HG03159 (cell line): ENCODE data around the gene HOXD8.

Experiments used
- ATAC-seq: cut with Tn5 transposase; IDR thresholded peaks from one replicate; pipeline ENCODE4 v1.9.1; 2021; ENCODE audit warnings: mild to moderate bottlenecking, moderate library complexity; ENCODE audit not compliant: unreplicated experiment

Gene HOXD8

DNA sequence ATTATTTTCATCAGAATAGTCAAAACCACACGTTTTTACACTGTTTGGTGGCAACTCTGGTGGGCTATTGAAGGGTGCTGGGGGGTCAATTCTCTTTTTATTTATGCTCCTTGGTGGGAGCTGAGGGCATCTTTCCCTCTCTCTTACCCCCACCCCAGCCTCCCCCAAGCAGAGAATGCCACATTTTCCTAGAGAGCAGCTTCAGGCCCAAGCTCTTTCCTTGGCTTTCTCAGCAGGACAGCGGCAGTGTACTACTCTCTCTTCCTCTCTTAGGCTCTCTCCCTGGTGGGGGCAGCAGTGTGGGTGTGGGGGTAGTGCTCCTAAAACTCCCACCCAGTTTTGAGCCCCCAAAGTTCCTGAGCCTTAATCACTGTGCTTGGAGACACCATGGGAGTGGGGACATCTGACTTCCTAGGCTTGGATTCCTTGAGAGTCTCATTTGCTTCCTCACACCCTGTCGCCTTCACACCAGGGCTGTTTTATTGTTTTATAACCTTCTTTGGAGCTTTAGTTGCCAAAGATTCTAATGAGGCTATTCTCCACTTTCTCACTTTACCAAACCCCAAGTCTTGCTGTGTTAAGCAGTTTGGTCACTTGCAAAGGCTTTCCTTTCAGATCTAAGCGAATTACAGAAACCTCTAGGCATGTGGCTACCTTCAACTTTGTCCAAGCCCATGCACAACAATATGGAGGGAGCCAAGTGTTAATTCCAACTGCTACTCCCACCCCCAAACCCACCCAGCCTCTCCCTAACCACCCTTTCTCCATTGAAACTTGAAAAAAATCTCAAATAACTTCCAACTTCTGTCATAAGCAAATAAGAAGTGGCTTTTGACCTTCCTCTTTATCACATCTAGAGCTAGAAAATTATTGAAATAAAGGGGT, 15.8 kb downstream of the HOXD8 start:
- no peak for ATAC-seq

DNA sequence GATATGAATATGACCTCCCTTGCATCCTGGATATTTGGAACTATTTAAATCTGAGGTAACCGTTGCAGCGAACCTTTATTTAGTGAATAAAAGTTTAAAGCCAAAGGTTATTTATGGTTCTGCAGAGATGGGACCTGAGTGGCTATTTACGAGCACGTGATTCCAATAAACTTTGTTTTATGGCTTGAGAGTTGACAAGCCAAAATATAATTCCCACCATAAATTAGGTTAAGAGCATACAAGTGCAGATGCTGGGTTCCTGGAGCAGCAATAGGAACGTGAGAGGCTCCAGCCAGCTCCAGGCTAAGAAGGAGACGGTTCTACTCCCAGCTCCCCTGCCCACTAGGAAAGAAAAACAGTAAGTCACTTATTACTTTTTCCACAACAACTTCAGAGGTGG, 16.6 kb downstream of the HOXD8 start:
- ATAC-seq = no peak

DNA sequence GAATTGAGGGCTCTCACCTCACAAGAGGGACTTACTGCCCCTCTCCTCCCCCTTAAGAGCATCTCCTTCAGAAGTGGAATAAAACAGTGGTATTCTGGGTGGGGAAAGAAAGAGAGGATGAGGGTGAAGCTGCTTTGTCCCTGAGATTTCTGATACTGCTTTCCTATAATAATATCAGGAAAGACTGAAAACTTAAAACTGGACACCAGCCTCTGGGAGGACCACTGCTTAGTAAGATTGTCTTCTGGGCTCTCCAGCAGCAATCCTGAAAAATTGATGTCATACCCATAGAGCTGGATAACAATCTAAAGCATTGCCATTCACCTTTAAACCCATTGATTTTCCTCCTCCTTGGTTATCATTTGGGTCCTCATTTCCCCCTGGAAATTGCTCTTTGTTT, 17.1 kb downstream of the HOXD8 start:
- no peak for ATAC-seq

GRCh38 chr2:176147210-176147799, 17.8 kb downstream of the HOXD8 start:
- ATAC-seq = no peak

DNA sequence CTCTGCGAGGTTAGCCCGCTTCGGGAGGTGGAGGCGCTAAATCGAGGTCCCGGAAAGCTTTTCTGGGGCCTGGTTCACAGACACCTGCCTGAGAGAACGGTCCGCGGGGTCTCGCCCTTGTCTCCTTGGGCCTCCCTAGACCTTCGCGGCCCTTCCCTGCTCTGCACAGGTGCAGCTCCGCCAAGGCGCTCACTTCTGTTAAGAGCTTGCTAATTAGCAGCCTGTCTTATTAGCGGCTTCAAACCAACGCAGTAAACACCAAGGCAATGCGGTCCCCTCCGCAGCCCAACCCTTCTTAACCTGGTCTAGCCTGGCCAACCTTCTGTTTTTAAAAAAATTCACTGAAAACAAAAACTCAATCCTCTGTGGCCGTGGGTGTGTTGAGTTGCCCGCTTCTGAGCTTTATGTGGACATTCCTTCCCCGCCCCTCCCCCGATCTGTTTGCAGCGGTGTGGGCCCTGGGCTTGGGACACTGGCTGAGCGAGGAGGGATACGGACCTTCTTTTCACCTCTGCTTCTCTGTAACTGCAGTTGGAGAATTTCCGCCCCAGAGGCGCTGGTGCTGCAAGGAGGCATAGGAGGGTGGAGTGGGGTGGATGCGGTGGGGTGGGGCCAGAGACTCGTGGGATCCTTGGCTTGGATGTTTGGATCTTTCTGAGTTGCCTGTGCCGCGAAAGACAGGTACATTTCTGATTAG, 18.4 kb downstream of the HOXD8 start:
- no peak for ATAC-seq

DNA sequence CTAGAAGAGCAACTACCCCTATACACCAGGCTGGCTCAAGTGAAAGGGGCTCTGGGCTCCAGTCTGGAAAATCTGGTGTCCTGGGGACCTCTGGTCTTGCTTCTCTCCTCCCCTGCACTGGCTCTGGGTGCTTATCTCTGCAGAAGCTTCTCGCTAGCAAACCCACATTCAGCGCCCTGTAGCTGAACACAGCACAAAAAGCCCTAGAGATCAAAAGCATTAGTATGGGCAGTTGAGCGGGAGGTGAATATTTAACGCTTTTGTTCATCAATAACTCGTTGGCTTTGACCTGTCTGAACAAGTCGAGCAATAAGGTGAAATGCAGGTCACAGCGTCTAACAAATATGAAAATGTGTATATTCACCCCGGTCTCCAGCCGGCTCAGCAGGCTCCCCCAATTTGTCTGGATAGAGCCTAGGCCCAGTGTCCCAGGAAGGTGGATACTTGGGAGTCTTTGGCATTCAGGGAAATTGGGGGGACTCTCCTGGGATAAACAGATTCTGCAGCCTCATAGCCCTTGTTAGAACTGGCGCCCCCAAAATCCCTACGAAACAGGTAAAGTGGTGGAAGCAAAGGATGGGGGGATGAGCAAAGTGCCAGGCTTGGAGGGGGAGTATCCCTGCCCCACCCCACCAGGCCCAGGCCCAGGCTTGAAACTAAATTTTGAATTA, 19.4 kb downstream of the HOXD8 start:
- no peak for ATAC-seq

DNA sequence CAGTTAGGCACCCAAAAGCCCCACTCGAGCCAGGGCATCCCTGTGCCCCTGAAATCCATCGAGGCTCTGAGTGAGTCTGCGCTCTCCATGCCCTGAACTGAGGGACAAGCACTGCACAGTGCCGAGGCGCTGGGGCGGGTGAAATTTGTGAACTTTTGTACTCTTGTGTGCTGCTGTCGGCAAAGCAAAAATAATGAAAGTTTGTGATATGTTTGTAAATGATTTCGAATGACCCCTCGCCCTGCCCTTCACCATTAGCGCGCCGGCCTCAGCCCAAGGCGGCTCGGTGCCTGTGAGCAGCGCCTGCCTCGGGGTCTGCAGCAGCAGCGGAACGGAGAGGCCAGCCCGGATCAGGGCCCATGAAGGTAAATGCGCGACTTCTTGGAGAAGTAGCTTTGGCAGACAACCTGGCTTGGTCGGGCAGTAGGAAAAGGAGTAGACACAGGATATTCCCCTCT, 20.0 kb downstream of the HOXD8 start:
- ATAC-seq = no peak

DNA sequence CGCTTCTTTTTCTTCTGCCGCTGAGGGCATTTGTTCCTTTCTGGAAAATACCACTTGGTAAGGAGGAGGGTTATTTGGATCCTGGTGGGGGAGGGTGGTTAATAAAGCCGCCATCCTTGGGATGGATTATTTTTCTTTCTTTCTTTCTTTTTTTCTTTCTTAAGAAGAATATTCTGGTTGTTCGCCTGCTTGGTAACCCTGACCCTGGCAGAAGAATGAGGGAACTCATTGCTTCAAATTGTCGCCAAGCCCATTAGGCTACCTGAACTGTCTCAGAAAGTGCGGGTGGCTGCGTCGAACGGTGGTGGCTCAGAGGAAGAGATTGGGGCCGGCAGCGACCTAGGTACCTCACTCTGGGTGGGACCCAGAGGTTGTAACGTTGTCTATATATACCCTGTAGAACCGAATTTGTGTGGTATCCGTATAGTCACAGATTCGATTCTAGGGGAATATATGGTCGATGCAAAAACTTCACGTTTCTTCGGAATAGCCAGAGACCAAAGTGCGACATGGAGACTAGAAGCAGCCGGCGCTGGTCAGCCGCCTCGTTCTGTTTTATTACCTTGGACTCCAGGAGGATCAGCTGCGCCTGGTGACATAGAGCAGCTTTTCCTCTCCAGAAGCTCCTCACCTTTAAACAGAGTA, 20.6 kb downstream of the HOXD8 start:
- ATAC-seq = no peak

GRCh38 chr2:176150584-176151441, 21.3 kb downstream of the HOXD8 start:
- ATAC-seq = no peak

DNA sequence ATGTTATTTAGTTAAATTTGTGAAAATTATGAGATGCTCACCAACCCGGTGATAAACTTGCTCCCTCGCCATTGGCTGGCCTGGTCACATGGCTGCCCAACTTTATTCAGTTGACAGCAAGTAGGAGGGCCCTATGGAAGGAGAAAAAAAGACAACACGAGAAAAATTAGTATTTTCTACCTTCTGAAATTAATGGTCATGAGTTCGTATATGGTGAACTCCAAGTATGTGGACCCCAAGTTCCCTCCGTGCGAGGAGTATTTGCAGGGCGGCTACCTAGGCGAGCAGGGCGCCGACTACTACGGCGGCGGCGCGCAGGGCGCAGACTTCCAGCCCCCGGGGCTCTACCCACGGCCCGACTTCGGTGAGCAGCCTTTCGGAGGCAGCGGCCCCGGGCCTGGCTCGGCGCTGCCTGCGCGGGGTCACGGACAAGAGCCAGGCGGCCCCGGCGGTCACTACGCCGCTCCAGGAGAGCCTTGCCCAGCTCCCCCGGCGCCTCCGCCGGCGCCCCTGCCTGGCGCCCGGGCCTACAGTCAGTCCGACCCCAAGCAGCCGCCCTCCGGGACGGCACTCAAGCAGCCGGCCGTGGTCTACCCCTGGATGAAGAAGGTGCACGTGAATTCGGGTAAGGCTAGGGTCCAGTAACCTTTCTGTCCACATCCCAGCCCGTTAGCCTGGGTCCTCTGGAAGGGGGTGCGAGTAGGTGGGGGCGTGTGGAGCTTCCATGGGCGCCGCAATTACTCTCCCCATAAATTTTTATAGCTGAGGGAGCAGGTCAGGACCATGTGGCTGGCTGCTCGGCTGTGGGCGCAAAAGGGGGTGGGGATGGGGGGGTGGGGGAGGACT, 22.2 kb downstream of the HOXD8 start, which contains the start of gene HOXD4:
HOXD4 (plus strand) TSS at position 109 of the 846 bp plus-strand sequence; CDS start at position 193, 84 bp downstream.
- no peak for ATAC-seq

- no peak for ATAC-seq
Observed at GRCh38 chr2:176152350-176153181, 23.1 kb downstream of the HOXD8 start.

DNA sequence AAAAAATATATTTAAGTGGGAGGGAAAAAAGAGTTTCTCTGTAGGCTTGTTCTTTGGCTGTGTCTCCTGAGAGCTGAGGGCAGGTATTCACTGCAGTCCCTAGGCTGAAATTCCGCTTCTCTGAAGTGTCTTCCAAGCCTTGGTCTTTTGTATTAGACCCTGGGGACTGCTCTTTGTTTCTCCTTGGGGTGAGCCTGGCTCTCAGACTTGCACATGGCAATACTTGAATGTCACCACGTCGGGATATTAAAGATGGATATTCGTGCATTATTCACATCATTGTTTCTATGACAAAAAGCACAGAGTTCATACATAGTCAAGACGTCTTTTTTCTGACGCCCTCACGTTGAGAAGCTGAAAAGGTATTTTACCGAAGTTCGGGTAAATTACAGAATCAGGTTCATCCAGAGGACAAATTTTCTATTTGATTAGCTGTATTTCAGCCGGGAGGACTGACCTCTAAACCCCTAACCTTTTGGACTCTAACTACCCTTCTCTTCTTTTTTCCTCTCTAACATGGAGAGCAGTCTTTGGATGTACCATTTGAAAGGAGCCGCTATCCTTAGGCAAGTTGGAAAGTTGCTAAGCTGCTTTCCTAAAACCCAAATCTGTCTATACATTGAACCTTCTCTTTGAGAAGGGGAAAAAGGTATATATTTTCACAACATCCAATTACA, 25.2 kb downstream of the HOXD8 start:
- ATAC-seq = no peak

- ATAC-seq = no peak
Observed at GRCh38 chr2:176155356-176156044, 26.0 kb downstream of the HOXD8 start.

GRCh38 chr2:176156301-176156806, 26.8 kb downstream of the HOXD8 start:
- ATAC-seq = no peak

- ATAC-seq = no peak
Observed at GRCh38 chr2:176156807-176157498, 27.4 kb downstream of the HOXD8 start, which contains the start of gene HOXD3. Gene HOXD3, plus strand, starts transcription at chr2:176157307. Its CDS starts 11,808 bp downstream, at chr2:176169115.
